ENCODE data around the gene ADAMTS17. TPM values are rescaled to one million over a fixed set of nuclear protein-coding genes. Genes with fewer than 3 reads are reported as not detected.

The ADAMTS17 gene
- total and polyA plus RNA-seq, 5 donors from 2014 or later, result 0.20 to 8.2 (median 0.67) TPM; not detected in 1

- no peak overlapping the region for H3K27ac ChIP-seq (ENCODE audit: insufficient read depth, low read length, poor library complexity, severe bottlenecking)
- H3K27me3 ChIP-seq (ENCODE audit: control insufficient read depth, insufficient read depth, low read length), result no peaks in the 10 kb centered on the region
- Mint-ChIP-seq H3K36me3 (no peaks in the 10 kb centered on the region), H3K9me3 (no peaks in the 10 kb centered on the region), H3K4me3 (no peak overlapping the region), H3K27me3 (no peaks in the 10 kb centered on the region), H3K4me1 (peaks cover 0 to 14% (median 3%) of the 10 kb centered on the region in 4 donors), H3K27ac (no peak overlapping the region)
- H3K9me3 ChIP-seq (ENCODE audit: control insufficient read depth in 2 of 2, low read length in 2 of 2), result no peaks in the 10 kb centered on the region
- no peak for DNase-seq
- ATAC-seq (ENCODE audit: low read depth in 2 of 2), result no peak
- H3K4me1 ChIP-seq (ENCODE audit: control insufficient read depth, insufficient read depth, low read length, poor library complexity, severe bottlenecking), result no peaks in the 10 kb centered on the region
- no peak overlapping the region for H3K4me3 ChIP-seq (ENCODE audit: low read depth, low read length)
- H3K36me3 ChIP-seq (ENCODE audit: control insufficient read depth, insufficient read depth, low read length), result no peaks in the 10 kb centered on the region
These were observed 121.6 kb downstream of the ADAMTS17 start for GRCh38 chr15:100220058-100220768.

GRCh38 chr15:100218434-100218833, 123.3 kb downstream of the ADAMTS17 start:
- DNase-seq, result no peak
- Mint-ChIP-seq H3K27ac (no peak overlapping the region), H3K36me3 (no peaks in the 10 kb centered on the region), H3K27me3 (no peaks in the 10 kb centered on the region), H3K4me1 (no peaks in the 10 kb centered on the region), H3K9me3 (no peaks in the 10 kb centered on the region), H3K4me3 (no peak overlapping the region)
- Histone ChIP-seq H3K36me3 (ENCODE audit: control insufficient read depth, insufficient read depth, low read length) (no peaks in the 10 kb centered on the region), H3K27ac (ENCODE audit: insufficient read depth, low read length, poor library complexity, severe bottlenecking) (no peak overlapping the region), H3K9me3 (ENCODE audit: control insufficient read depth in 2 of 2, low read length in 2 of 2) (no peaks in the 10 kb centered on the region), H3K4me1 (ENCODE audit: control insufficient read depth, insufficient read depth, low read length, poor library complexity, severe bottlenecking) (no peaks in the 10 kb centered on the region), H3K4me3 (ENCODE audit: low read depth, low read length) (no peak overlapping the region), H3K27me3 (ENCODE audit: control insufficient read depth, insufficient read depth, low read length) (no peaks in the 10 kb centered on the region)
- ATAC-seq (ENCODE audit: low read depth in 2 of 2), result no peak

- H3K4me3 ChIP-seq (ENCODE audit: low read depth, low read length), result no peak overlapping the region
- DNase-seq (no peak), ATAC-seq (ENCODE audit: low read depth in 2 of 2) (no peak)
- Mint-ChIP-seq H3K36me3 (no peaks in the 10 kb centered on the region), H3K9me3 (no peaks in the 10 kb centered on the region), H3K4me1 (peaks cover 0 to 3% (median 0%) of the 10 kb centered on the region in 4 donors), H3K27me3 (no peaks in the 10 kb centered on the region), H3K4me3 (no peak overlapping the region), H3K27ac (no peak overlapping the region)
- no peaks in the 10 kb centered on the region for H3K4me1 ChIP-seq (ENCODE audit: control insufficient read depth, insufficient read depth, low read length, poor library complexity, severe bottlenecking)
- H3K27me3 ChIP-seq (ENCODE audit: control insufficient read depth, insufficient read depth, low read length), result no peaks in the 10 kb centered on the region
- no peaks in the 10 kb centered on the region for H3K36me3 ChIP-seq (ENCODE audit: control insufficient read depth, insufficient read depth, low read length)
- H3K27ac ChIP-seq (ENCODE audit: insufficient read depth, low read length, poor library complexity, severe bottlenecking), result no peak overlapping the region
- H3K9me3 ChIP-seq (ENCODE audit: control insufficient read depth in 2 of 2, low read length in 2 of 2), result no peaks in the 10 kb centered on the region
These were observed 125.6 kb downstream of the ADAMTS17 start for GRCh38 chr15:100216182-100216581.

- Histone ChIP-seq H3K4me3 (ENCODE audit: low read depth, low read length) (no peak overlapping the region), H3K4me1 (ENCODE audit: control insufficient read depth, insufficient read depth, low read length, poor library complexity, severe bottlenecking) (no peaks in the 10 kb centered on the region), H3K9me3 (ENCODE audit: control insufficient read depth in 2 of 2, low read length in 2 of 2) (no peaks in the 10 kb centered on the region), H3K36me3 (ENCODE audit: control insufficient read depth, insufficient read depth, low read length) (no peaks in the 10 kb centered on the region), H3K27ac (ENCODE audit: insufficient read depth, low read length, poor library complexity, severe bottlenecking) (no peak overlapping the region), H3K27me3 (ENCODE audit: control insufficient read depth, insufficient read depth, low read length) (no peaks in the 10 kb centered on the region)
- H3K4me1 Mint-ChIP-seq, result peaks cover 0 to 3% (median 0%) of the 10 kb centered on the region in 4 donors
- H3K4me3 Mint-ChIP-seq, result no peak overlapping the region
- no peak for ATAC-seq (ENCODE audit: low read depth in 2 of 2)
- DNase-seq, result no peak
- H3K9me3 Mint-ChIP-seq, result no peaks in the 10 kb centered on the region
- H3K27me3 Mint-ChIP-seq, result no peaks in the 10 kb centered on the region
- H3K27ac Mint-ChIP-seq, result no peak overlapping the region
- no peaks in the 10 kb centered on the region for H3K36me3 Mint-ChIP-seq
These were observed 126.0 kb downstream of the ADAMTS17 start for GRCh38 chr15:100215843-100216169.

- H3K9me3 Mint-ChIP-seq, result no peaks in the 10 kb centered on the region
- Histone ChIP-seq H3K36me3 (ENCODE audit: control insufficient read depth, insufficient read depth, low read length) (no peaks in the 10 kb centered on the region), H3K27me3 (ENCODE audit: control insufficient read depth, insufficient read depth, low read length) (no peaks in the 10 kb centered on the region), H3K27ac (ENCODE audit: insufficient read depth, low read length, poor library complexity, severe bottlenecking) (no peak overlapping the region), H3K9me3 (ENCODE audit: control insufficient read depth in 2 of 2, low read length in 2 of 2) (no peaks in the 10 kb centered on the region), H3K4me3 (ENCODE audit: low read depth, low read length) (no peak overlapping the region), H3K4me1 (ENCODE audit: control insufficient read depth, insufficient read depth, low read length, poor library complexity, severe bottlenecking) (no peaks in the 10 kb centered on the region)
- no peak overlapping the region for H3K27ac Mint-ChIP-seq
- H3K36me3 Mint-ChIP-seq, result no peaks in the 10 kb centered on the region
- no peak for ATAC-seq (ENCODE audit: low read depth in 2 of 2)
- no peaks in the 10 kb centered on the region for H3K27me3 Mint-ChIP-seq
- no peak for DNase-seq
- H3K4me3 Mint-ChIP-seq, result no peak overlapping the region
- peaks cover 0 to 3% (median 0%) of the 10 kb centered on the region in 4 donors for H3K4me1 Mint-ChIP-seq
These were observed 126.5 kb downstream of the ADAMTS17 start for GRCh38 chr15:100215031-100215842.

- H3K36me3 ChIP-seq (ENCODE audit: control insufficient read depth, insufficient read depth, low read length), result no peaks in the 10 kb centered on the region
- Mint-ChIP-seq H3K36me3 (peaks cover 5% of the 10 kb centered on the region), H3K27me3 (no peaks in the 10 kb centered on the region), H3K27ac (no peak overlapping the region), H3K9me3 (peaks cover 0 to 1% (median 0%) of the 10 kb centered on the region in 7 donors), H3K4me1 (peaks cover 0 to 3% (median 0%) of the 10 kb centered on the region in 4 donors), H3K4me3 (no peak overlapping the region)
- no peak overlapping the region for H3K27ac ChIP-seq (ENCODE audit: insufficient read depth, low read length, poor library complexity, severe bottlenecking)
- no peak overlapping the region for H3K4me3 ChIP-seq (ENCODE audit: low read depth, low read length)
- DNase-seq, result no peak
- H3K27me3 ChIP-seq (ENCODE audit: control insufficient read depth, insufficient read depth, low read length), result no peaks in the 10 kb centered on the region
- ATAC-seq (ENCODE audit: low read depth in 2 of 2), result no peak
- H3K9me3 ChIP-seq (ENCODE audit: control insufficient read depth in 2 of 2, low read length in 2 of 2), result no peaks in the 10 kb centered on the region
- H3K4me1 ChIP-seq (ENCODE audit: control insufficient read depth, insufficient read depth, low read length, poor library complexity, severe bottlenecking), result no peaks in the 10 kb centered on the region
These were observed 129.6 kb downstream of the ADAMTS17 start for GRCh38 chr15:100211855-100212850.

GRCh38 chr15:100210338-100210737, 131.4 kb downstream of the ADAMTS17 start:
- H3K36me3 ChIP-seq (ENCODE audit: control insufficient read depth, insufficient read depth, low read length), result no peaks in the 10 kb centered on the region
- H3K27me3 Mint-ChIP-seq, result no peaks in the 10 kb centered on the region
- ATAC-seq (ENCODE audit: low read depth in 2 of 2), result no peak
- no peaks in the 10 kb centered on the region for H3K27me3 ChIP-seq (ENCODE audit: control insufficient read depth, insufficient read depth, low read length)
- no peaks in the 10 kb centered on the region for H3K9me3 ChIP-seq (ENCODE audit: control insufficient read depth in 2 of 2, low read length in 2 of 2)
- DNase-seq, result no peak
- peaks cover 0 to 5% (median 0%) of the 10 kb centered on the region in 4 donors for H3K4me1 Mint-ChIP-seq
- H3K27ac ChIP-seq (ENCODE audit: insufficient read depth, low read length, poor library complexity, severe bottlenecking), result no peak overlapping the region
- peaks cover 0 to 1% (median 0%) of the 10 kb centered on the region in 7 donors for H3K9me3 Mint-ChIP-seq
- H3K36me3 Mint-ChIP-seq, result peaks cover 12% of the 10 kb centered on the region
- no peaks in the 10 kb centered on the region for H3K4me1 ChIP-seq (ENCODE audit: control insufficient read depth, insufficient read depth, low read length, poor library complexity, severe bottlenecking)
- H3K4me3 ChIP-seq (ENCODE audit: low read depth, low read length), result no peak overlapping the region
- H3K4me3 Mint-ChIP-seq, result no peak overlapping the region
- no peak overlapping the region for H3K27ac Mint-ChIP-seq

All from CD4-positive, CD25-positive, alpha-beta regulatory T cell (primary cell).